ENCODE data around the gene CDK7.

CDK7 gene

GRCh38 chr5:69308046-69308553 lies 73.4 kb downstream of the CDK7 start:
- TF ChIP-seq EZH2 (IDR thresholded peaks at IDR 0.05; ENCODE audit: borderline replicate concordance, low read length), result no peak
- TF ChIP-seq CTCF (IDR thresholded peaks at IDR 0.05; ENCODE audit: low read length), result no peak
- H3K79me2 ChIP-seq (ENCODE audit: insufficient read depth, low read length), result no peaks in the 10 kb centered on the region
- no peak overlapping the region for H3K27ac ChIP-seq (ENCODE audit: low read depth, low read length, poor library complexity, severe bottlenecking)
- H3K27me3 ChIP-seq (ENCODE audit: insufficient read depth, low read length), result no peaks in the 10 kb centered on the region
- no peak overlapping the region for H3K9ac ChIP-seq (ENCODE audit: low read length)
- no peaks in the 10 kb centered on the region for H3K9me2 ChIP-seq (ENCODE audit: low read depth, low read length)
- H3K4me2 ChIP-seq (ENCODE audit: low read length), result no peak overlapping the region
- no peaks in the 10 kb centered on the region for H3F3A ChIP-seq (ENCODE audit: insufficient read depth, low read length)
- no peaks in the 10 kb centered on the region for H4K20me1 ChIP-seq (ENCODE audit: insufficient read depth, low read length)
- H3K4me3 ChIP-seq (ENCODE audit: low read depth, low read length, poor library complexity, severe bottlenecking), result no peak overlapping the region
- no peaks in the 10 kb centered on the region for H3K4me1 ChIP-seq (ENCODE audit: insufficient read depth, low read length, severe bottlenecking)
- no peak overlapping the region for H2AFZ ChIP-seq (ENCODE audit: low read length)
- H3K36me3 ChIP-seq (ENCODE audit: insufficient read depth, low read length), result peaks cover 65% of the 10 kb centered on the region
- H3K9me3 ChIP-seq (ENCODE audit: low read length), result peaks cover 7% of the 10 kb centered on the region

- no peak overlapping the region for H2AFZ ChIP-seq (ENCODE audit: low read length)
- no peak overlapping the region for H3K9ac ChIP-seq (ENCODE audit: low read length)
- no peak overlapping the region for H3K27ac ChIP-seq (ENCODE audit: low read depth, low read length, poor library complexity, severe bottlenecking)
- H3F3A ChIP-seq (ENCODE audit: insufficient read depth, low read length), result no peaks in the 10 kb centered on the region
- no peak overlapping the region for H3K4me3 ChIP-seq (ENCODE audit: low read depth, low read length, poor library complexity, severe bottlenecking)
- H3K27me3 ChIP-seq (ENCODE audit: insufficient read depth, low read length), result no peaks in the 10 kb centered on the region
- no peak for TF ChIP-seq CTCF (IDR thresholded peaks at IDR 0.05; ENCODE audit: low read length)
- no peak for TF ChIP-seq EZH2 (IDR thresholded peaks at IDR 0.05; ENCODE audit: borderline replicate concordance, low read length)
- no peaks in the 10 kb centered on the region for H4K20me1 ChIP-seq (ENCODE audit: insufficient read depth, low read length)
- peaks cover 7% of the 10 kb centered on the region for H3K9me3 ChIP-seq (ENCODE audit: low read length)
- H3K4me1 ChIP-seq (ENCODE audit: insufficient read depth, low read length, severe bottlenecking), result no peaks in the 10 kb centered on the region
- no peaks in the 10 kb centered on the region for H3K79me2 ChIP-seq (ENCODE audit: insufficient read depth, low read length)
- H3K9me2 ChIP-seq (ENCODE audit: low read depth, low read length), result no peaks in the 10 kb centered on the region
- H3K36me3 ChIP-seq (ENCODE audit: insufficient read depth, low read length), result peaks cover 77% of the 10 kb centered on the region
- H3K4me2 ChIP-seq (ENCODE audit: low read length), result no peak overlapping the region
Measured at GRCh38 chr5:69309380-69309779, 74.7 kb downstream of the CDK7 start.

GRCh38 chr5:69312459-69313160 lies 77.9 kb downstream of the CDK7 start:
- no peaks in the 10 kb centered on the region for H3K79me2 ChIP-seq (ENCODE audit: insufficient read depth, low read length)
- no peak overlapping the region for H2AFZ ChIP-seq (ENCODE audit: low read length)
- no peak overlapping the region for H3K9ac ChIP-seq (ENCODE audit: low read length)
- TF ChIP-seq CTCF (IDR thresholded peaks at IDR 0.05; ENCODE audit: low read length), result no peak
- TF ChIP-seq EZH2 (IDR thresholded peaks at IDR 0.05; ENCODE audit: borderline replicate concordance, low read length), result no peak
- H4K20me1 ChIP-seq (ENCODE audit: insufficient read depth, low read length), result no peaks in the 10 kb centered on the region
- no peaks in the 10 kb centered on the region for H3K9me2 ChIP-seq (ENCODE audit: low read depth, low read length)
- peaks cover 59% of the 10 kb centered on the region for H3K36me3 ChIP-seq (ENCODE audit: insufficient read depth, low read length)
- no peak overlapping the region for H3K4me3 ChIP-seq (ENCODE audit: low read depth, low read length, poor library complexity, severe bottlenecking)
- H3K4me2 ChIP-seq (ENCODE audit: low read length), result no peak overlapping the region
- peaks cover 7% of the 10 kb centered on the region for H3K9me3 ChIP-seq (ENCODE audit: low read length)
- no peaks in the 10 kb centered on the region for H3K27me3 ChIP-seq (ENCODE audit: insufficient read depth, low read length)
- no peak overlapping the region for H3K27ac ChIP-seq (ENCODE audit: low read depth, low read length, poor library complexity, severe bottlenecking)
- H3K4me1 ChIP-seq (ENCODE audit: insufficient read depth, low read length, severe bottlenecking), result no peaks in the 10 kb centered on the region
- no peaks in the 10 kb centered on the region for H3F3A ChIP-seq (ENCODE audit: insufficient read depth, low read length)
